Stimulated activated CD8-positive, alpha-beta memory T cell treated with anti-CD3 and anti-CD28 coated beads, Interleukin-12 subunit alpha, Interleukin-12 subunit beta, amount 100 ng/mL, for 24 hours (primary cell): ENCODE measurements around the gene OVOL3.

Experiments
- DNase-seq: peaks from one replicate; pipeline ENCODE4 v3.0.0-alpha.2; 2020; ENCODE audit errors: extremely low read depth

Gene OVOL3

GRCh38 chr19:36100476-36100875 is 10.5 kb upstream of the OVOL3 start:
- no peak for DNase-seq

GRCh38 chr19:36101550-36102327 is 9.2 kb upstream of the OVOL3 start:
- DNase-seq: no peak

GRCh38 chr19:36103040-36103626 is 7.8 kb upstream of the OVOL3 start:
- no peak for DNase-seq

- no peak for DNase-seq
Observed at GRCh38 chr19:36103842-36104552, 6.9 kb upstream of the OVOL3 start.

- no peak for DNase-seq
Observed at GRCh38 chr19:36106441-36106840, 4.5 kb upstream of the OVOL3 start.

- no peak for DNase-seq
Observed at GRCh38 chr19:36106991-36107390, 4.0 kb upstream of the OVOL3 start.

- DNase-seq: no peak
Observed at GRCh38 chr19:36108684-36109083, 2.3 kb upstream of the OVOL3 start.

GRCh38 chr19:36111200-36111539 is 227 bp downstream of the OVOL3 start:
- no peak for DNase-seq

GRCh38 chr19:36112678-36113077 is 1.7 kb downstream of the OVOL3 start:
- no peak for DNase-seq

- no peak for DNase-seq
Observed at GRCh38 chr19:36113425-36113824, 2.5 kb downstream of the OVOL3 start.

- DNase-seq: no peak
Observed at GRCh38 chr19:36113894-36114720, 3.2 kb downstream of the OVOL3 start.

GRCh38 chr19:36114721-36115452 is 3.9 kb downstream of the OVOL3 start, which contains the start of gene POLR2I:
TSS of gene POLR2I (minus strand) at chr19:36114875. CDS start at chr19:36114856, 19 bp downstream.
- DNase-seq: peak; percentile 95

- DNase-seq: peak; percentile 84
Observed at GRCh38 chr19:36115453-36116343, 4.8 kb downstream of the OVOL3 start, which contains the start of gene TBCB. TSS of gene TBCB (plus strand) at chr19:36115468. CDS start at chr19:36115561, 93 bp downstream.

GRCh38 chr19:36116344-36116637 is 5.3 kb downstream of the OVOL3 start:
- DNase-seq: no peak

- no peak for DNase-seq
Observed at GRCh38 chr19:36120092-36120983, 9.4 kb downstream of the OVOL3 start.

GRCh38 chr19:36120984-36121358 is 10.0 kb downstream of the OVOL3 start:
- DNase-seq: no peak

GRCh38 chr19:36121486-36122124 is 10.7 kb downstream of the OVOL3 start:
- no peak for DNase-seq

GRCh38 chr19:36125557-36125956 is 14.6 kb downstream of the OVOL3 start:
- DNase-seq: no peak

- DNase-seq: no peak
Observed at GRCh38 chr19:36128392-36128736, 17.4 kb downstream of the OVOL3 start.
